Measurements from ENCODE around the gene TSR3.

Gene TSR3

DNA sequence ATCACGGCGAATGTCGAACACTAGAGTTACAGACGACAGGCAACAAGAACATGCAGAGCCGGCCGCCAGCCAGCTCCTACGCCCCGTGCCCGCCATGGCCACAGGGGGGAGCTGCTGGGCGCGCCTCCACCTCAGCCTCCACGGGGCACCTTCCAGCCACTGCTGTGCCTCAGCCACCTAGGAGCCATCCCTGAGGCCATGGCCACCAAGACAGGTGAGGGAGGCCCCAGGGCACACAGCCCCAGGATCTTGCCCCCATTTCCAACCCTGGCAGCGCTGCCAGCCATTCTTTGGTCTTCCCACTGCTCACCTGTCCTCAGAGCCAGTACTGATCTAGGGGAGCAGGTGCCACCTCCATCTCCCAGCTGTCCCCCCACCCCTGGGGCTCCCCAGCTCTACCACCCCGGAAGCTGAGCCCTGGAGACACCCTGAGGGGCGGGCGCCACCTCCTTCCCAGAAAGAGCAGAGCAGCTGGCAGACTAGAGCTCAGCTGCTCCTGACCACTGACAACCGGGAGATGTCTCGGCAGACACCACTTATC, 11.9 kb upstream of the TSR3 start:
- H3K27me3 ChIP-seq (ENCODE audit: control insufficient read depth, insufficient read depth, low read length), result no peaks in the 10 kb centered on the region
- H3K9ac ChIP-seq (ENCODE audit: low read depth, low read length), result no peak overlapping the region
- H3K9me3 ChIP-seq (ENCODE audit: control insufficient read depth, insufficient read depth, low read length), result no peaks in the 10 kb centered on the region
- H3K4me1 ChIP-seq (ENCODE audit: control insufficient read depth, insufficient read depth, low read length), result no peaks in the 10 kb centered on the region
- H3K4me3 ChIP-seq (ENCODE audit: low read depth, low read length), result no peak overlapping the region
- no peak overlapping the region for H3K27ac ChIP-seq (ENCODE audit: low read depth, low read length)
- H3K36me3 ChIP-seq (ENCODE audit: control insufficient read depth, insufficient read depth, low read length), result peaks cover 73% of the 10 kb centered on the region

DNA sequence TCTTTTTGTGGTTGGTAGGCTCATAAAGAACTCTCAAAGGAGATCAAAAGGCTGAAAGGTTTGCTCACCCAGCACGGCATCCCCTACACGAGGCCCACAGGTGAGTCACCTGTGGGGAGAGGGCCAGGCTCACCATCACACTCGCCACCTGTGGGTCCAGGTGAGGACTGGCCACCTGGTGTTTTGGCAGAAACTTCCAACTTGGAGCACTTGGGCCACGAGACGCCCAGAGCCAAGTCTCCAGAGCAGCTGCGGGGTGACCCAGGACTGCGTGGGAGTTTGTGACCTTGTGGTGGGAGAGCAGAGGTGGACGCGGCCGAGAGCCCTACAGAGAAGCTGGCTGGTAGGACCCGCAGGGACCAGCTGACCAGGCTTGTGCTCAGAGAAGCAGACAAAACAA, 11.1 kb upstream of the TSR3 start:
- Histone ChIP-seq H3K27me3 (ENCODE audit: control insufficient read depth, insufficient read depth, low read length) (no peaks in the 10 kb centered on the region), H3K4me1 (ENCODE audit: control insufficient read depth, insufficient read depth, low read length) (no peaks in the 10 kb centered on the region), H3K9ac (ENCODE audit: low read depth, low read length) (no peak overlapping the region), H3K4me3 (ENCODE audit: low read depth, low read length) (no peak overlapping the region), H3K27ac (ENCODE audit: low read depth, low read length) (no peak overlapping the region), H3K9me3 (ENCODE audit: control insufficient read depth, insufficient read depth, low read length) (no peaks in the 10 kb centered on the region), H3K36me3 (ENCODE audit: control insufficient read depth, insufficient read depth, low read length) (peaks cover 70% of the 10 kb centered on the region)

DNA sequence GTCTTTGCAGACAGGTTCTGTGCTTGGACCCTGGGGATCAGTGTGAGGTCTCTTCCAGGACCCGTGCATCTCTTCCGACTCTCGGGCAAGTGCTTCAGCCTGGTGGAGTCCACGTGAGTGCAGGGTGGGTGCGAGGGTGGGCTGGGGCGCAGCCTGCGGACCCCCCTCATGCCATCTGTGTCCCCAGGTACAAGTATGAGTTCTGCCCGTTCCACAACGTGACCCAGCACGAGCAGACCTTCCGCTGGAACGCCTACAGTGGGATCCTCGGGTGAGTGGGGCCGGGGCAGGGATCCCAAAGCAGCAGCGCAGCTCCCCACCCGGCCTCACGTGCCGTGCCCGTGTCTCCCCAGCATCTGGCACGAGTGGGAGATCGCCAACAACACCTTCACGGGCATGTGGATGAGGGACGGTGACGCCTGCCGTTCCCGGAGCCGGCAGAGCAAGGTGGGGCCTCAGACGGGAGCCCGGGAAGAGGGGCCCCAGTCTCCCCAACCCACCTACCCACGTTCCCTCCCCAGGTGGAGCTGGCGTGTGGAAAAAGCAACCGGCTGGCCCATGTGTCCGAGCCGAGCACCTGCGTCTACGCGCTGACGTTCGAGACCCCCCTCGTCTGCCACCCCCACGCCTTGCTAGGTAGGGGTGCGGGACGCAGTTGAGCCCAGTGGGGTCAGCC, 10.1 kb upstream of the TSR3 start:
- no peaks in the 10 kb centered on the region for H3K9me3 ChIP-seq (ENCODE audit: control insufficient read depth, insufficient read depth, low read length)
- H3K4me3 ChIP-seq (ENCODE audit: low read depth, low read length), result no peak overlapping the region
- no peaks in the 10 kb centered on the region for H3K4me1 ChIP-seq (ENCODE audit: control insufficient read depth, insufficient read depth, low read length)
- H3K36me3 ChIP-seq (ENCODE audit: control insufficient read depth, insufficient read depth, low read length), result peaks cover 64% of the 10 kb centered on the region
- no peak overlapping the region for H3K27ac ChIP-seq (ENCODE audit: low read depth, low read length)
- H3K27me3 ChIP-seq (ENCODE audit: control insufficient read depth, insufficient read depth, low read length), result no peaks in the 10 kb centered on the region
- H3K9ac ChIP-seq (ENCODE audit: low read depth, low read length), result no peak overlapping the region

DNA sequence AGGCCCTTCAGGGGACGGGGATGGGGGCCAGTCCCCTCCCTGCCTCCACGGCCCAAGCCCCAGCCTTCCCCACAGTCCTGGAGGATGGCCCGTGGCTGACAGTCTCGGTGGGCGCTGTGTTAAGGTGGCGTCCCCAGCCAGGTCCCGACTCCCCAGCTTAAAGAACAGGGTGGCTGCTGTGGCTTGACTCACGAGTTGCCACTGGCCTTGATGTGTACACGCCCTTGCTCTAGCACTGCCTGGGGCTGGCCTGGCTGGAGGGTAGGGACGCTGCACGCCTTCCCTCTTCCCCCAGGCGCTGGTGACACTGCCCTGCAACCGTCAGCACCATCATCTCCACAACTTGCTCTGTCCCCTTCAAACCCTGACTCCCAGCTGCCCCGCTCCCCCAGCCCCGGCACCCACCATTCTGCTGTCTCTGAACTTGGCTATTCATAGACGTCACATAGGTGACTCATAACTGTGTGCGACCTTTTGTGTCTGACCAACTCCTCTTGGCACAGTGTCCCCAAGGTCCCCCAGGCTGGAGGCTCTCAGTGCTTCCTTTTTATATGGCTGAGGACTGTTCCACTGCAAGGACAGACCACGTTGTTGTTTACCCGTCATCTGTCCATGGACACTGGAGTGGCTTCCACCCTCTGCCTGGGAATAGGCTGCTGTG, 6.4 kb upstream of the TSR3 start:
- H3K27ac ChIP-seq (ENCODE audit: low read depth, low read length), result no peak overlapping the region
- H3K27me3 ChIP-seq (ENCODE audit: control insufficient read depth, insufficient read depth, low read length), result no peaks in the 10 kb centered on the region

DNA sequence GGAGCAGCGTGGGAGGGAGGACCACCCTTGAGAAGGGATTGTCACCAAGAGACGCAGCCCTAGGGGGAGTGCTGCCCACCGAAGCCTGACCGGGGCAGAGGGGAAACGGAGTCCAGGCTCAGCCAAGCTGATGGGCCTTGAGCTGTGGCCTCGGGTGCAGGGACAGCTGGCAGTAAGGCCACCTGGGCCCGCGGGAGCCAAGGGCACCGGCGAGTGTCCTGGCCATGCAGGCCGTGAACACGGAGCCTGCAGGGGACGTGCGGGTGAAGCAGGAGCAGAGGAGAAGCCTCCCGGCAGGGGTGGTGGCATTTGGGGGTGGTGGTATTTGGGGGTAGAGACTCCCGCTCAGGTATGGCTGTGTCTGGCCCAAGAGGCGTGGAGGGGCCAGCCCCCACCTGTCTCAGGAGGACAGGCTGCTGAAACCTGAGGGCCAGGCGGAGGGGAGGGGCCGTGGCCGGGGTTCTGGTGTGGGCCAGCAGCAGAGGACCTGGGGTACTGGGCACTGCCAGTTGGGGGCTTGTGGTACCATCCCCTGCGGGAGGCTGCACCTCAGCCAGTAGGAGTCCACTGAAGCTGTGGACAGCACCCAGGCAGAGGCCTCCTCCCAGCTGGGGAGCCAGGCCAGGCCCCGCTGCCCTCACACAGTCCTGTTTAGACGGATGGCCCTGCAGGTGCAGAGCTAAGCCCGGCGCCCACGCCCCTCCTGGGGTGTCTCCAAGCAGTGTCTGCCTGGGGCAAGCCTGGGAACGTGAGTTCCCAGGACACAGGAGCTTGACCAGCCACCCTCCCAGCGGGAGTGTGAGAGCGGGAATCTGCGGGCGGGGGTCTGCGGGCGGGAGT, 4.6 kb upstream of the TSR3 start:
- H3K4me1 ChIP-seq (ENCODE audit: control insufficient read depth, insufficient read depth, low read length), result 0 out of 2 replicates have a peak, but pooled peaks cover 3% of the 10 kb centered on the region
- peaks cover 12% of the 10 kb centered on the region for H3K36me3 ChIP-seq (ENCODE audit: control insufficient read depth, insufficient read depth, low read length)
- H3K27me3 ChIP-seq (ENCODE audit: control insufficient read depth, insufficient read depth, low read length), result no peaks in the 10 kb centered on the region
- H3K4me3 ChIP-seq (ENCODE audit: low read depth, low read length), result no peak overlapping the region
- H3K27ac ChIP-seq (ENCODE audit: low read depth, low read length), result no peak overlapping the region
- no peak overlapping the region for H3K9ac ChIP-seq (ENCODE audit: low read depth, low read length)
- no peaks in the 10 kb centered on the region for H3K9me3 ChIP-seq (ENCODE audit: control insufficient read depth, insufficient read depth, low read length)

More for the DNA sequence above, 6.4 kb upstream of the TSR3 start:
- no peaks in the 10 kb centered on the region for H3K4me1 ChIP-seq (ENCODE audit: control insufficient read depth, insufficient read depth, low read length)
- H3K9ac ChIP-seq (ENCODE audit: low read depth, low read length), result no peak overlapping the region
- peaks cover 28% of the 10 kb centered on the region for H3K36me3 ChIP-seq (ENCODE audit: control insufficient read depth, insufficient read depth, low read length)
- no peaks in the 10 kb centered on the region for H3K9me3 ChIP-seq (ENCODE audit: control insufficient read depth, insufficient read depth, low read length)
- H3K4me3 ChIP-seq (ENCODE audit: low read depth, low read length), result no peak overlapping the region

DNA sequence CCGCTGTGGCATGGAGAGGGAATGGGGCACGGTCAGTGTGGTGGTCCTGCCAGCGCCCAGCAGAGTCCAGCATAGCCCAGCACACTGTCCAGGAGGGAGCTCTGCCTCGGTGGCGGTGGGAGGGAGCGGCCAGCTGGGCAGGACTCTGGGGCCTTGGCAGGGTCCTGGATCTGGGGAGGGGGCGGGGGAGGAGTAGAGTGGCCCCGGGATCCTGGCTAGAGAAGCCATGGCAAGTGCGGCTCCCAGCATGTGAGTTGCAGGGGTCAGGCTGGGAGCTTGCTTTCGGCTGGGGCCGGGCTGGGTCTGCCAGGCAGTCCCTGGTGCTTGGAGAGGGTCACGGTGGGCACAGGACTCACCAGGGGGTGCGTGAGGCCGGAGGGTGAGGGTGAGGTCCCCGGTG, 3.9 kb upstream of the TSR3 start:
- Histone ChIP-seq H3K9me3 (ENCODE audit: control insufficient read depth, insufficient read depth, low read length) (no peaks in the 10 kb centered on the region), H3K9ac (ENCODE audit: low read depth, low read length) (no peak overlapping the region; the same call in 1 of the 2 replicates), H3K4me3 (ENCODE audit: low read depth, low read length) (no peak overlapping the region), H3K27me3 (ENCODE audit: control insufficient read depth, insufficient read depth, low read length) (no peaks in the 10 kb centered on the region), H3K4me1 (ENCODE audit: control insufficient read depth, insufficient read depth, low read length) (0 out of 2 replicates have a peak, but pooled peaks cover 3% of the 10 kb centered on the region), H3K36me3 (ENCODE audit: control insufficient read depth, insufficient read depth, low read length) (peaks cover 6% of the 10 kb centered on the region; the same call in 1 of the 2 replicates), H3K27ac (ENCODE audit: low read depth, low read length) (no peak overlapping the region)

DNA sequence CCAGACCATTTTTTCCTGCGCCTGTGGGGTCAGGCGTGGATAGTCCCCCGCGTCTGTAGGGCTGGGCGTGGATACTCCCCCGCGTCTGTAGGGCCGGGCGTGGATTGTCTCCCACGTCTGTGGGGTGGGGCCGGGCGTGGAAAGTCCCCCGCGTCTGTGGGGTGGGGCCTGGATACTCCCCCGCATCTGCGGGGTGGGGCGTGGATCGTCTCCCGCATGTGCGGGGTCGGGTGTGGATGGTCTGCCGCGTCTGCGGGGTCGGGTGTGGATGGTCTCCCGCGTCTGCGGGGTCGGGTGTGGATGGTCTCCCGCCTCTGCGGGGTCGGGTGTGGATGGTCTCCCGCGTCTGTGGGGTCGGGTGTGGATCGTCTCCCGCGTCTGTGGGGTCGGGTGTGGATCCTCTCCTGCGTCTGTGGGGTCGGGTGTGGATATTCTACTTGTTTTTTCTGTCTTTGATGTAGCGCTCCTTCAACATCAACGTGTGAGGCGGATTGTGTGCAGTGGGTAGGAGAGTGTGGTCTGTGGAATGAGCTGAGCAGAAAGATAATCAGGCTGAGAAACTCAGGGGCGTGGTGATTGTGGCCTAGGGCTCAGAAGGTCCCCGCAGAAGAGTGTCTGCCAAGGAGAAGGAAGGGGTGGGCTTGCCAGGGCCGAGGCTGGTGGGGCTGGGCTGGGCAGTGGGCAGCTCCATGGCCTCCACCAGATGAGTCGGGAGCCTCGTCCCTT, 3.3 kb upstream of the TSR3 start:
- H3K9ac ChIP-seq (ENCODE audit: low read depth, low read length), result no peak overlapping the region
- H3K27ac ChIP-seq (ENCODE audit: low read depth, low read length), result no peak overlapping the region
- H3K9me3 ChIP-seq (ENCODE audit: control insufficient read depth, insufficient read depth, low read length), result no peaks in the 10 kb centered on the region
- no peak overlapping the region for H3K4me3 ChIP-seq (ENCODE audit: low read depth, low read length)
- peaks cover 8% of the 10 kb centered on the region for H3K36me3 ChIP-seq (ENCODE audit: control insufficient read depth, insufficient read depth, low read length)
- H3K4me1 ChIP-seq (ENCODE audit: control insufficient read depth, insufficient read depth, low read length), result 0 out of 2 replicates have a peak, but pooled peaks cover 3% of the 10 kb centered on the region
- no peaks in the 10 kb centered on the region for H3K27me3 ChIP-seq (ENCODE audit: control insufficient read depth, insufficient read depth, low read length)

DNA sequence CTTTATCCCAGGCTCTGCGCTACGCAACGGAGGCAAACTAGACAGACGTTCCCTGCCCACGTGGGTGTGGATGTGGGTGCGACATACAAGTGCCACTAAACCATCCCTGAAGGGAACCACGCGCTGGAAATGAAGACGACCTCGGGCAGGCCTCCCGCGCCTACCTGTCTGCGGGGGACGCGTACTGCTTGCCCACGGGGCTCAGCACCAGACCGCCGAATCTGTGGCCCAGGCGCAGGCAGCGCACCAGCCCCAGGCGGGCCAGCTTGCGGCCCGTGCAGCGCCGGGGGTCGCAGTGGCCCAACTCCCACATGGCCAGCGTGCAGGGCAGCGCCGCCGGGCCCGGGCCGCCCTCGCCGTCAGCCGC, 480 bp downstream of the TSR3 start:
- Histone ChIP-seq H3K27me3 (ENCODE audit: control insufficient read depth, insufficient read depth, low read length) (no peaks in the 10 kb centered on the region), H3K4me3 (ENCODE audit: low read depth, low read length) (peak overlapping the region; percentile 92), H3K36me3 (ENCODE audit: control insufficient read depth, insufficient read depth, low read length) (peaks cover 26% of the 10 kb centered on the region), H3K27ac (ENCODE audit: low read depth, low read length) (no peak overlapping the region), H3K9ac (ENCODE audit: low read depth, low read length) (peak overlapping the region; percentile 81; the same call in 1 of the 2 replicates), H3K4me1 (ENCODE audit: control insufficient read depth, insufficient read depth, low read length) (0 out of 2 replicates have a peak, but pooled peaks cover 3% of the 10 kb centered on the region), H3K9me3 (ENCODE audit: control insufficient read depth, insufficient read depth, low read length) (no peaks in the 10 kb centered on the region)

DNA sequence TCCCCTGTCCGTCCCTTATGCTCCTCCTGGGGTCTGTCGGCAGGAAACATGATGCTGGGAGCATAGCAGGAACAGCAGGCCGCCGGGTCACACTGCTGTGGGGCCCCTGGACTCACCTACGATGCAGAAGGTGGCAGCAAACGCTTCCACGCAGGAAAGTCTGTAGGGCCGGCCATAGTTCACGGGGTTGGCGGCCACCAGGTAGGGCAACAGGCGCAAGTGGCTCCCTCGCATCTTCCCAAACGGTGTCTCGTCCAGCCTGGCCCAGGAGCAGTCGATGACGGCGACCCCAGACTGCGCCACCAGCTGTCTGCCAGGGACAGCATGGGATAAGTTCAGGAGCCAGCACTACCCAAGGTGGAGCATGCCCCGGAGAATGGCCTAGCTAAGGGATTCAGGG, 987 bp downstream of the TSR3 start:
- Histone ChIP-seq H3K27ac (ENCODE audit: low read depth, low read length) (no peak overlapping the region), H3K27me3 (ENCODE audit: control insufficient read depth, insufficient read depth, low read length) (no peaks in the 10 kb centered on the region), H3K9ac (ENCODE audit: low read depth, low read length) (no peak overlapping the region), H3K36me3 (ENCODE audit: control insufficient read depth, insufficient read depth, low read length) (peaks cover 26% of the 10 kb centered on the region), H3K4me1 (ENCODE audit: control insufficient read depth, insufficient read depth, low read length) (0 out of 2 replicates have a peak, but pooled peaks cover 3% of the 10 kb centered on the region), H3K4me3 (ENCODE audit: low read depth, low read length) (peak overlapping the region; percentile 92), H3K9me3 (ENCODE audit: control insufficient read depth, insufficient read depth, low read length) (no peaks in the 10 kb centered on the region)

DNA sequence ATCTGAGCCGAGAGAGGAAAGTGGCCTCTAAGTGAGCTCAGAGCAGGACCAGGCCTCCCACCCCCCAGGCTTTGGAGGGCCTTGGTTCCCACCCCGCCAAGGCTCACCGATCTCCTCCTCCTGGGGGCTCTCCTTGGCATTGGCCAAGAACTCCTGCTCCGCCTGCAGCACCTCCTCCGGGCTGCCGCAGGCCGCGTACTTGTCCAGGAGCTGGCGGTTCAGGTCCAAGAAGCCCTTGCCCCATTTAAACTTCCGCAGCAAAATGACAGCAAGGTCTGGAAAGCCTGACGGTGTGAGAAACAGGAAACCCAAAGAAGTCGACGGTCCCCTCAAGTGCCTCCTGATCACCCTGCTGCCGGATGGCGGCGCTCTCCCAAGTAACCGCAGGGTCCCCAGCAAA, 1.7 kb downstream of the TSR3 start:
- H3K27me3 ChIP-seq (ENCODE audit: control insufficient read depth, insufficient read depth, low read length), result no peaks in the 10 kb centered on the region
- H3K4me3 ChIP-seq (ENCODE audit: low read depth, low read length), result no peak overlapping the region
- peaks cover 26% of the 10 kb centered on the region for H3K36me3 ChIP-seq (ENCODE audit: control insufficient read depth, insufficient read depth, low read length)
- 0 out of 2 replicates have a peak, but pooled peaks cover 3% of the 10 kb centered on the region for H3K4me1 ChIP-seq (ENCODE audit: control insufficient read depth, insufficient read depth, low read length)
- no peak overlapping the region for H3K27ac ChIP-seq (ENCODE audit: low read depth, low read length)
- H3K9me3 ChIP-seq (ENCODE audit: control insufficient read depth, insufficient read depth, low read length), result no peaks in the 10 kb centered on the region
- no peak overlapping the region for H3K9ac ChIP-seq (ENCODE audit: low read depth, low read length)

Measured in HUES48 (cell line).